K562 (cell line): ENCODE results near the gene SLC13A3. TPM values are rescaled to one million over a fixed set of nuclear protein-coding genes. Genes with fewer than 3 reads are reported as not detected.

Experiments
- CBFB ChIP-seq: sonication (generic); formaldehyde crosslinking; IDR thresholded peaks from 2 replicates; pipeline ENCODE4 v1.4.0; 2020; ENCODE audit warnings: mild to moderate bottlenecking, missing genetic modification reagents
- CREBBP ChIP-seq: IDR thresholded peaks from one replicate; pipeline ENCODE4 v1.6.1; 2012; ENCODE audit warnings: low read depth, mild to moderate bottlenecking, control low read depth, inconsistent platforms, low read length
- ELF4 ChIP-seq: fragments of 450-650 bp; formaldehyde crosslinking; IDR thresholded peaks from 2 replicates; pipeline ENCODE4 v1.4.0; 2022; ENCODE audit warnings: missing genetic modification characterization
- ETV5 ChIP-seq: sonication (generic); formaldehyde crosslinking; IDR thresholded peaks from 2 replicates; pipeline ENCODE4 v1.4.0; 2020; ENCODE audit warnings: low read depth, mild to moderate bottlenecking, missing genetic modification reagents
- FOXP4 ChIP-seq: sonication (generic); formaldehyde crosslinking; IDR thresholded peaks from 2 replicates; pipeline ENCODE4 v1.8.0; 2022; ENCODE audit warnings: mild to moderate bottlenecking, missing genetic modification reagents, borderline replicate concordance
- HOMEZ ChIP-seq: fragments of 250-450 bp; sonication (Bioruptor Pico); IDR thresholded peaks from 2 replicates; pipeline ENCODE4 v1.4.0; 2020; ENCODE audit warnings: mild to moderate bottlenecking, moderate library complexity
- HOXB6 ChIP-seq: fragments of 250-450 bp; sonication (Bioruptor Pico); IDR thresholded peaks from 2 replicates; pipeline ENCODE4 v1.5.1; 2022; ENCODE audit warnings: mild to moderate bottlenecking, borderline replicate concordance
- IRF2 ChIP-seq: sonication (generic); formaldehyde crosslinking; IDR thresholded peaks from 2 replicates; pipeline ENCODE4 v1.8.1; 2022; ENCODE audit warnings: mild to moderate bottlenecking, missing genetic modification reagents
- KLF13 ChIP-seq: fragments of 450-650 bp; IDR thresholded peaks from 2 replicates; pipeline ENCODE4 v1.6.1; 2016; ENCODE audit warnings: missing genetic modification characterization, low read depth, mild to moderate bottlenecking, missing compliant biosample characterization, moderate library complexity, borderline replicate concordance
- POLR2G ChIP-seq: fragments of 200-400 bp; formaldehyde crosslinking; IDR thresholded peaks from 2 replicates; pipeline ENCODE4 v1.6.1; 2017; ENCODE audit warnings: low read depth, mild to moderate bottlenecking, antibody characterized with exemption, low read length, moderate library complexity
- POLR2H ChIP-seq: IDR thresholded peaks from 2 replicates; pipeline ENCODE4 v1.6.1; 2016; ENCODE audit warnings: missing genetic modification characterization, low read depth, mild to moderate bottlenecking, control low read depth, missing compliant biosample characterization, moderate library complexity
- SOX6 ChIP-seq: fragments of 450-650 bp; IDR thresholded peaks from 2 replicates; pipeline ENCODE4 v1.6.1; 2014; ENCODE audit warnings: mild to moderate bottlenecking
- STAT5A ChIP-seq: IDR thresholded peaks from 2 replicates; pipeline ENCODE4 v1.6.1; 2012; ENCODE audit warnings: low read length, inconsistent platforms, borderline replicate concordance
- TFAM ChIP-seq: fragments of 250-450 bp; sonication (Bioruptor Pico); conservative IDR thresholded peaks from 2 replicates; pipeline ENCODE4 v1.5.0; 2021; ENCODE audit warnings: mild to moderate bottlenecking, moderate library complexity
- XRCC5 ChIP-seq: fragments of 200-400 bp; formaldehyde crosslinking; IDR thresholded peaks from 2 replicates; pipeline ENCODE4 v1.6.1; 2017; ENCODE audit warnings: low read depth, mild to moderate bottlenecking, low read length
- ZNF318 ChIP-seq, 2 experiments: fragments of 450-650 bp; IDR thresholded peaks; 2 replicates each; pipeline ENCODE4 v1.6.1; 2016; ENCODE audit warnings: mild to moderate bottlenecking in 2 of 2, borderline replicate concordance in 1 of 2, low read depth in 1 of 2, moderate library complexity in 1 of 2
- polyA plus RNA-seq, 8 experiments: library from polyadenylated mRNA; depleted of rRNA in 4 of 8; stranded (reverse) in 5 of 8; unstranded in 3 of 8; fragments of >200 nt; fragmentation: Nextera tagmentation in 2 of 8; fragmentation: Illumina TruSeq in 1 of 8; extraction: Ambion mirVana in 2 of 8; extraction: Trizol in 1 of 8; gene quantifications; 2 replicates each; pipeline versions ENCODE4 v1.2.1 to v1.2.3, GENCODE V29; 2011 to 2014; ENCODE audit warnings: inconsistent platforms in 1 of 8, missing spikeins in 1 of 8
- total RNA-seq, 7 experiments: library from RNA; depleted of rRNA in 6 of 7; stranded (reverse); fragments of >200 nt in 6 of 7; fragmentation: Illumina TruSeq in 2 of 7; extraction: Trizol in 2 of 7; gene quantifications; 2 replicates each; pipeline versions ENCODE4 v1.2.1 to v1.2.3, GENCODE V29; 2011 to 2021; ENCODE audit warnings: low replicate concordance in 1 of 7

The SLC13A3 gene
- total and polyA plus RNA-seq, 9 of the 15 experiments (the other 6 are each of a cell fraction or from before 2014, with no cell fraction given) = 5.5 to 16.4 (median 8.5) TPM

GRCh38 chr20:46683011-46683667 lies 31.9 kb upstream of the SLC13A3 start (continued):
- TF ChIP-seq FOXP4 (CRISPR knock-in tag) (no peak), HOXB6 (CRISPR knock-in tag) (no peak), POLR2H (tag) (no peak), POLR2G (no peak), CREBBP (no peak), ETV5 (CRISPR knock-in tag) (no peak), CBFB (CRISPR knock-in tag) (no peak), XRCC5 (0 out of 2 replicates have a peak, but pooled peaks have one; percentile 20), HOMEZ (no peak), SOX6 (peak; percentile 76), KLF13 (tag) (no peak), ELF4 (CRISPR knock-in tag) (no peak), TFAM (CRISPR knock-in tag) (no peak), ZNF318 (IDR thresholded peaks at IDR 0.05; ENCODE audit: borderline replicate concordance in 1 of 2, low read depth in 1 of 2) (no peak), IRF2 (CRISPR knock-in tag) (no peak), STAT5A (peak; percentile 23; the same call in 1 of the 2 replicates)
